NCI-H128 (cell line): ENCODE results near the gene OTOF.

Experiments
- DNase-seq: peaks from one replicate; lab custom pipeline; 2025; ENCODE audit not compliant: unreplicated experiment; lab: John Stamatoyannopoulos, UW

Gene OTOF

DNA sequence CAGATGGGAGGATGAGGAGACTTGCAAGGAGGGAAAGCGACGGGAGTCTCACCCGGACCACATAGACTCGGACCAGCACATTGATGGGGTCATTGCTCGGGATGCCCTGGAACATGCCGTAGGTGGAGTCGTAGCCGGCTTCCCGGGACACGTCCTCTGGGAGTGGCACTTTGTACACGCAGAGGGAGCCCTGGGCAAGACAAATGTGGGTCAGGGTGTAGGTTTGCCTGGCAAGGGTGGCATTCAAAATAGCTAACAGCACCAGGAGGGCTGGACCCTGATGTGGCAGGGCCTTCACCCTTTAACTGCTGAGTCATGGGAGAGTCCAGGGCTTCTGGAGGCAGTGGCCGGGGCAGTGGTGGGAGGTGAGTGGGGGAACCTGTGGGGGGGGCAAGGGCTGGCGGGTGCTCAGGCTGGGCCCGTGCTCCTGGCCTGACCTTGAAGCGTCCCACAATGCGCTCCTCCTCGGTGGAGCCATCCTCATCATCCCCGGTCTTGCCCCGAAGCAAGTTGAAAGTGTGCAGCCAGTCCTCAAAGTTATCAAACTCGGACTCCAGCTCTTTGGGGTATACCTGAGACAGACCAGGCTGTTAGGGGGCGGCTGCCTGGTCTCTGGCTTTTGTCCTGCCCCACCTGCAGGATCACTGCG lies 11.1 kb downstream of the OTOF start:
- no peak for DNase-seq

DNA sequence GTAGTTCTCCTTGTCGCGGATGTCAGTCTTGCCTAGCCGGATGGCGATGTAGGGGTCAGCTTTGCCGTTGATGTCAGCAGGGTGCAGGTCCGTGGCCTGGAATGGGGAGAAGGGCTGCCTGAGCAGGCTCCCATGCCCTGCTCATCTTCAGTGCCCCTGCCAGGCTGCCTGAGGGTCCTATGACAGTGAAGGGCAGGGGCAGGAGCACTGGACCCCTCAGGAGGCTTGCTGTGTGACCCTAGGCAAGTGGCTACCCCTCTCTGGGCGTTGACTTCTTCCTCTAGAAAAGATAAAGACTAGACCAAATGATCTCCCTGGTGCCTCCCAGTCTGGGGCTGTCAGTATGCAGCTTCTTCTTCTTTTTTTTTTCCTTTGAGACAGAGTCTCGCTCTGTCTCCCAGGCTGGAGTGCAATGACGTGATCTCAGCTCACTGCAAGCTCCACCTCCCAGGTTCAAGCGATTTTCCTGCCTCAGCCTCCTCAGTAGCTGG lies 11.9 kb downstream of the OTOF start:
- no peak for DNase-seq

DNA sequence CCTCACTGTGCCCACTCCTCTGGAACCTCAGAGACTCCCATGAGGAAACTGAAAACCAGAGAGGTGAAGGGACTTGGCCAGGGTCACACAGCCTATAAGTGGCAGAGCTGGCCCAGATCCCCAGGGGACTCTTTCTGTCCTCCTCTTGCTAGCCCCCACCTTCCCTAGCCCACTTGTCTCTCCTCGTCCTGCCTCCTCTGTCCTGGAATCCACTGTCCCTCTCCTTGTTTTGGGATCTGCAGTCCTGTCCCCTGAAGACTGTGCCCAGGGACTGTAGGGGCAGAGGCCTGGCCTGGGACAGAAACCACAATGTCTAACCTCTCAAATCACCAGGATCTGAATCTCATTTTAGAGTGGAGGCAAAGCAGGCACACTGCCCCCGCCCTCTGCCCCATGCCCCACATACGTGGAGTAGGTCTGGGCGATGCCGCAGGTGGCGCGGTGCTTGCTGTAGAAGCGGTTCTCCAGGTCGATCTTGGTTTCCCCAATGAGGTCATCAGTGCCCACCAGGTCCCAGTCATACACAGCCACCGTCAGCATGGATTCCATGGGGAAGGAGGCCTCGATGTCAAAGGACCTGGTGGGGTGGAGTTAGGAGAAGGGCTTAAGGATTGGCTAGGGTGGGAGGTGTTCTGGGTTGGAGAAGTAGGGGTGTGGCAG lies 12.5 kb downstream of the OTOF start:
- no peak for DNase-seq

DNA sequence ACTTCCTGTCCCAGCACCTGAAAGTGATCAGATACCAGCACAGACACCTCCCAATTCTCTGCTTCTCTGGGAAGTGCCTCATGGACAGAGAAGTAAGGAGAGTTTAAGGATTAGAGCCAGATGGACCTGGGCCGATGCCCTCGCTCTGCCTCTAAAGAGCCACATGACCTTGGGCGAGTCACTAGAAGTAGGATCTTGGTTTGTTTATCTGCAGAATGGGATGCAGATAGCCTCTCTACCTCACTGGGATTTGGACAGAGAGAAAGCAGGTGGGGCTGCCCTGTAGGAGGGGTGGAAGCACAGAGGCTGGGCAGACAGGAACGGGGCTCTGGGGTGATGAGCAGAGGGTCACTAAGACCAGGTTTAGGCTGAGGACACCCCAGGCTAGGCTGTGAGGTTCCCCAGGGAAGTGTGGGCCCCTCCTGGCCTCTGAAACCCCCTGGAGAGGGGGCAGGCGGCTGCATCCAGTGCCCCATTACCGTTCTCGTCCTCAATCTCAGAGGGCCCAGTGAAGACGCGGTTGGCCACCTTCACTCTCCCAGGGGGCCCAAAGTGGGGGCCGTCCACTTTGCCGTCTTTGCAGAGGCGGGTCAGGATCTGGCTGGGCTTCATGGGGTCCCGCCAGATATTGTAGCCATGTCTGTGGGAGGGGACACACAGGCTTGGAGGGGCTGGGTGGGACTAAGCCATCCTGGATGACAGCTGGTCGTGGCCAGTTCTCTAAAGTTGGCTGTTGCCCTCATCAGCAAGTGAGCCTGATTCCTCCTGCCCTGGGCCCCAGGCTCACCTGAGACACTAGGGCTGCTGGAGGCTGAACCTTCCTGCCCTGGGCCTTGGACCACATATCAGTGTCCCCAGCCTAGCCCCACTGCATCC lies 13.3 kb downstream of the OTOF start:
- no peak for DNase-seq

DNA sequence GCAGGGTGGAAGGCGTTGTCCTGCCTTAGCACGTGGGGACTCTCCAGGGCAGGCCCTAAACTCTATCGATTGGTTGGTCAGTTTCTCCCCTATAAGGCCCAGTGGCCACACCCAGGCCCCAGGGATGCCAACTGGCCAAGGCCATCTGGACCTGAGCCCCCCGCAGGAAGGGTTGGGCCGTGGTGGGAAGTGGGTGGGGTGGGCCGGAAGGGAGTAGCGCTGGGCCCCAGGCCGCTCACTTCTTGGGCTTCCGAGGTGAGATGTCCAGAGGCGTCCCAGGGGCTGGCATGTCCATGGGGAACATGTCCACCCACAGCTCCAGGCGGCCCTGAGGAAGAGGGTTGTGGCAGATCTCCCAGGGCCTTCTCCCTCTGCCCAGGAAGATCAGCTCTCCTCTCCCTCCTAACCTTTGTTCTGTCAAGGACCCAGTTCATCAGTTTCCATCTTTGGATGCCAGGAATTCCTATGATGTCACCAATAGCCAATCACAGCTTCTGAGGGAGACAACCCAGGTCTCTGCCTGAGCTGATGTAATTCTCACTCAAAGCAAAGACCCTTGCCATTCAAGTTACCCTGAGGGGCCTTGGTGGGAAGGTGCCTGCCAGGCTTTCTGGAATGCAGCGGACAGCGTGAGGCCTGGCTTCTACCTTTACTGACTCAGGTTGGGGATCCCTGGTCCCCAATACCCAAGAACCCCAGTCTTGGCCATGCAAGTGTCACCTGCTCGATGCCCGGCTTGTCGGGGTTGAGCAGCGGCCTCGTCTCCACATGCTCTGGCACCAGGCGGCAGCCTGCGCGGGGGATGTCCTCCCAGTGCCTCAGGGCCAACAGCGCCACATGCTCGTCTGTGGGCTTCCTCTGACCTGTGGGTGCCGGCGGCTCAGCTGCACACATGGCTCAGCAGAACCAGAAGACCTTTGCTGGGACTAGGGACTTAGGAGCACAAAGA lies 14.4 kb downstream of the OTOF start:
- no peak for DNase-seq

DNA sequence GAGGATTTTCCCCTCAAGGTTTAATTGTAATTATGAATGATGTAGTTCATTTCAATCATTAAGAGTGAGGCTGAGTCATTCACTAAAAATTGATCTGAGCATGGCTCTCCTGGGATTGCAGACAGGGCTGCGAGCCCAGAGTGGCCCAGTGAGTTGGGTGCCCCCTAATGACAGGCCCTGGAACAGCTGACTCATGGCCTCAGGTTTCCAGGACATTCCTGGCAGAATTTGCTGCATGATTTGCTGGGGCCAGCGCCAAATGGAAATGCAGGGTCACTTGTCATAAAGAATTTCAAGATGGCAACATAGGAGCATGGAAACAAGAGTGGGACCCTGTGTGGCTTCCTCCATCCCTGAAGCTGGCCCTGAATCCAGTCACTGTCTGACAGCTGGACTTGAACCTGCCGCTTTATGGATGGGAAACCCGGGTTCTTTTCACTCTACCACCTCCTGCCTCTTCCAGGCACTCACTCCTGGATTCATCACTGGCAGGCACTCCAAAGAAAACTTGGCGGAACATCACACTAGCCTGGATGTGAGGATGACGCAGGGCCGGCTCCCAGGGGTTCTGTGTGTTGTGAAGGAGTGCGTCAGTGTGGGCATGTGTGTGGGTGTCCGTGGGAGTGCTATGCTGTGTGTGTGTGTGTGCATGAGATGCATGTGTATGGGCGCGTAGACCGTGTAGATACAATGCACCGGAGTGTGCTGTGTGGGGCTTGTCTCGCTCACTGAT lies 15.2 kb downstream of the OTOF start:
- DNase-seq: peak; percentile 9

DNA sequence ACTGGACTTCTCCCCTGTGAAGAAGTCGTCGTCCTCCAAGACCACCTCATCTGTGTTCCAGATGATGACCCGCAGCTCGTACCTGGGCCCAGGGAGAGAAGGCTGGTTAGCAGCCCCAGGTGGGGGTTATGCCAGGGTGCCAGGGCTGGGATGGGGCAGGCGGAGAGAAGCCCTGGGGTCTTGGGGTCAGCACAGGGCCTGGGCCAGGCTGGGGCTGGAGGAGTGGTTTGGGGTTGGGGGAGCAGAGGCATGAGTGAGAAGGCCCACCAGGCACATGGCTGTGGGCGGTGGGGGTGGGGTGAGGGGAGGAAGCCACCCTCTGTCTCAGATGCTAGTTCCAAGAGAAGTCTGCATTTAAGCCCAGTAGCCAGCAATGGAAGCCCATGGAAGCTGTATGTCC lies 15.8 kb downstream of the OTOF start:
- no peak for DNase-seq

DNA sequence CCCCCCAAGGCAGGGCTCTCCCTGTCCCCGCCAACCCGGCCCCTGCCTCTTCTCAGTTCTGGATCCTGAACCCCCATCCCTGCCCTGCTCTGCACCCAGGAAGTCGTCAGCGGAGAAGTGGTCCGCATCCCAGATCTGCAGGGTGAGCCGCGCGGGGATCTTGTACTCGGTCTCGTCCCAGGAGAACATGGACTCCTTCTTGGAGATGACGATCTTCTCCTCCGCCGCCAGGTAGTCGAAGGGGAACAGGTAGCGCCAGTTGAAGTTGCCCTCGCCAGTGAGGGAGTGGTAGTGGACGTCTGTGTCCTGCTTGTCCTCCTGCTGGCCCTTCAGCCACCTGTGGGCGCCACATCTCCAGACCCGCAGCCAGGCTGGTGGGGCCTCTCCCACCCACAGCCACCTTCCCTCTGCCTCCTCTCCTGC lies 16.3 kb downstream of the OTOF start:
- DNase-seq: no peak

DNA sequence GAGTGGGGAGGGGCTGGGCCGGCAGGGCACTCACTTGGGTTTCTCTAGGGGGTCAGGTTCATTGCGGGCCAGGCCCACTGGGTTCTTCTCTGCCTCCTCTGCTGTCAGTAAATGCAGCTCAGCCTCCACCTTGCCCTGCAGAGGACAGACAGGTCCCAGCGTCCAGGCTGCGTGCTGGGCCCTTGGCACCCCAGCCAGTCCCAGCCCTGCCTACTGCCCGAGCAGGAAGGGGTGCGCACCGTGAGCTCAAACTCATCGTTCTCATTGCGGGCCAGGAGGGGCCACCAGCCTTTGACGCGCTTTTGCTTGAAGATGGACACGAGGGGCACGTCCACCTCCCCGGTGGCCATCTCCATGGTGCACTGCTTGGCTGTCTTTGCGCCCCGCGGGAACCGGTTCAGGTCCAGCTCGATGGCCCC lies 17.3 kb downstream of the OTOF start:
- DNase-seq: no peak

DNA sequence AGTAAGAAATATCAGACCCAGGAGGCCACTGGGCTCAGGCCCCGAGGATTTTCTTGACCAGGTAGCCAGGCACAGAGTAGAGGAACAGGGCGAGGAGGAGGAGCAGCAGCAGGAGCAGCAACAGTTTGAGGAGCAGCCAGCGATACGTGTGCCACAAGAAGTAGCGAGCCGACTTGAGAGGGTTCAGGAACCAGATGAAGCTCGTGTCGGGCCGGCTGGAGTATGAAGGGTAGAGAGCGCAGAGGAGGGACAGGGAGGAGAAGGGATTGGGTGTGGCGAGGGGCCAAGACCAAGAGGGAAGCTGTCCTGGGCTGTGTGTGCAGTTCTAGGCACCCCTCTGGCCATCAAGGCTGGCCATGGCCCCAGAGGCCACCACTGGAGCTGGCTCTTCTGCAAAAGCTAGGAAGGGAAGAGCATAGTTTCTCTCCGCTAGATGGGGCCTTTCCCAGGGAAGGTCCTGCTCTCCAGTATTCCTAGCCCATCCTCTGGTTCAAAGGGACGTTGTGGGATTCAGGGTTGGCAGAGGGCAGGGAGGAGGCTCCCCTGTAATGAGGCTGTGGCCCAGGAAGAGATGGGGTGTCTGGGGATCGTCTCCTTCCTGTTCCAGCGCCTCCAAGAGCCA lies 17.8 kb downstream of the OTOF start:
- DNase-seq: no peak

DNA sequence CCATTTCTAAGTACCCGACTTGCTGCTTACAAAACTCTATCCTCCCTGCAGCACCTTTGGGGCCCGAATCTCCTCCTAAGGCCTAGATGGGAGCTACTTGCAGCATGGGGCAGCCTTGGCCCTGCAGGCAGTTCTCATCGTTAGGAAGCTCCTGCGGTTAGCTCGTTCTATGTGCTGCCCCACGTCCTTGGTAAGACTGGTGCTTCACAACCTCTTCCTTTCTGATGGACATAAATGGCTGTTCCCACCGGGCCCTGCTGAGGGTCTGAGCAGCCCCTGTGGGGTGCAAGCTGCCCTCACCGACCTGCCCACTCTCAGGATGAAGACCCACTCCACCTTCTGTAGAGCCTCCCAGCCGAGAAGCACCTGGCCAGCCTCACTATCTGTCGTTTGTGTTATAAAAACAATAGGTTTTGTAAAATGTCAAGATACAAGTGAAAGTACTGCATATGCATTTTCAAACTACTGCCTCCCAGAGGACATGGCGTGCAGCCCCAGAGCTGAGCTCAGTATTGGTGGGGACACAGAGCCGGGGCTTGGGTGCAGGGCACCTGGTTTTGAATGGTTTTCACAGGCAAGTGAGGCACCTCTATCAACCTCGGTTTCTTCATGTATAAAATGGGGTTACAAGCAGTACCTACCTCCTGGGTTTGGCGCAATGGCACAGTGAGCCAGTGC lies 19.4 kb downstream of the OTOF start:
- DNase-seq: no peak

DNA sequence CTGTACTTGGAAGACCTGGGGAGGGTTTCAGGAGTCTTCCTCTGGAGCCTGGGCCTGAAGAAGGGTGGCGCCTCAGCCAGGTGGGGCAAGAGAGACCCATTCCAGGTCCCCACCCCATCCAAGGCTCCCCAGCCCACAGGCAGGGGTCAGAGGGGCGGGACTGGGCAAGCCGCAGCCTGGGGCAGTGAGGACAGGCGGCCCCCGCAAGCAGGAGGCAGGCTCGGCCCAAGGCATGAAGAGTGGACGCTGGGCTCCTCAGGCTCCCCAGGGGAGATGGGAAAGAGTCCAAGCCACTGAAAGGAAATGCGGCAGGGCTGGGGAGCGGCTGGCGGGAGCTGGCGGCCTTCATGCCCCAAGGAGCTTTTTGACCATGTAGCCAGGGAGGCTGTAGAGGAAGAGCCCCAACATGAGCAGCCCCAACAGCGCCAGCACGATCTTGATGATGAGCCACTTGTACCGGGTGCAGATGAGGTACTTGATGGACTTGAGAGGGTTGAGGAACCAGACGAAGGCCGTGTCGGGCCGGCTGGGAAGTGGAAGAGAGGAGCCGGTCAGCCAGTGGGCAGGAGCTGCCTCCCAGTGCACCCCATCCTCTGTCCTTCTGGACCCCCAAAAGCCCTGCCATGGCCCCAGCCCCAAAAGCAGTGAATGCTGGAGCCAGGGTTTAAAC lies 20.1 kb downstream of the OTOF start:
- DNase-seq: no peak

DNA sequence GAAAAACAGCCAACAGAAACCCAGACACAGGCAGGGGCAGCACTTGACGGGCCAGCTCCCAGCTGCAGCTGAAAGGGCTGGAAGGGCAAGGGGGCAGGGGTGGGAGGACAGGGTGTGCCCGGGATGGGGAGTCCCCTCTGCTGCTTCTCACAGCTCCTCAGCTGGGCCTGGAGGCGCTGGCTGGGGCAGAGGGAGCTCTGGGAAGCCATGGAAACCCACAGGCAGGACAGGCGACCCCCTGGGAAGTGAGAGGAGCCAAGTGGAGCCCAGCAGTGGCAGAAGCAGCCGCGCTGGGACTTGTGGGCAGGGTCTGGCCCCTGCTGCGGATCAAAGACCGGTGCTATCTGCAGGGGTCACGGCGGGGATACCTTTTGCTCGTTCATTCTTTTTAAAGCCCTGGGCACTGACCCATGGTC lies 20.7 kb downstream of the OTOF start:
- no peak for DNase-seq

DNA sequence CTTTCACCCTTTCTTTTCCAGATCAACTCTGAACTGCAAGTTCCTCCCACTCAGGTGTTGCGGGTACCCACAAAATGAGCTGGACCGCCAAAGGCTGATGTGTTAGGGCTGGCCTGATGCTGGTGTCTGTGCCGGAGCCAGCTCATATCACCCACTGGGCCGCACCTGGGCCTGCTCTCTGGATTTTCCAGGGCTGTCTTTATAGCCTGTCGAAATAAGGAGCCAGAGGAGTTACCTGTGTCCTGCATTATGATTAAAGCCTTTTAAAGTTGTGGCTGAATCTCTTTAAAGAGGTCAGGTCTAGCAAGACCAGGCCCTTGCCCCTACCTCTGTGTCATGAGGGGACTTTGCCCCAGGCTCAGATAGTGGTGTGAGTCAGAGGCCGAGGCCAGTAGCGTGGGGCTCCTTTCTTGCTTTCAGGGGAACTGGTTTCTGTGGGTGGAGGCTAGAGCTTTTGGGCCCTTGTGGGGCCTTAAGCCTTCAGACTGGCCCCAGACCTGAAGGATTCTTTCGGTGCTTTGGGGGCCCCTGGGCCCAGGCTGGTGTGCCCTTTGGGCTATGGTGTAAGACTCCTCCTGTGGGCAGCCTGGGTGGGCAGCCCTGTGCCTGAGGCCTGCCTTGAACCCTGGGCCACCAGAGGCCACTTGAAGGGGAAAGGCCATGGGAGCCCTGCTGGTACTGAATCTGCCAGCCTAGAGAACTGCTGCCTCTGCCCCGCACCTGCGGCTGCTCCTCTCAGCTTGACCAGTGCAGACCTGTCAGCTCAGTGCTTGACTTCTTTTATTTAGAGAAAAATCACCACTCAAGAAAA lies 21.3 kb downstream of the OTOF start:
- DNase-seq: no peak

DNA sequence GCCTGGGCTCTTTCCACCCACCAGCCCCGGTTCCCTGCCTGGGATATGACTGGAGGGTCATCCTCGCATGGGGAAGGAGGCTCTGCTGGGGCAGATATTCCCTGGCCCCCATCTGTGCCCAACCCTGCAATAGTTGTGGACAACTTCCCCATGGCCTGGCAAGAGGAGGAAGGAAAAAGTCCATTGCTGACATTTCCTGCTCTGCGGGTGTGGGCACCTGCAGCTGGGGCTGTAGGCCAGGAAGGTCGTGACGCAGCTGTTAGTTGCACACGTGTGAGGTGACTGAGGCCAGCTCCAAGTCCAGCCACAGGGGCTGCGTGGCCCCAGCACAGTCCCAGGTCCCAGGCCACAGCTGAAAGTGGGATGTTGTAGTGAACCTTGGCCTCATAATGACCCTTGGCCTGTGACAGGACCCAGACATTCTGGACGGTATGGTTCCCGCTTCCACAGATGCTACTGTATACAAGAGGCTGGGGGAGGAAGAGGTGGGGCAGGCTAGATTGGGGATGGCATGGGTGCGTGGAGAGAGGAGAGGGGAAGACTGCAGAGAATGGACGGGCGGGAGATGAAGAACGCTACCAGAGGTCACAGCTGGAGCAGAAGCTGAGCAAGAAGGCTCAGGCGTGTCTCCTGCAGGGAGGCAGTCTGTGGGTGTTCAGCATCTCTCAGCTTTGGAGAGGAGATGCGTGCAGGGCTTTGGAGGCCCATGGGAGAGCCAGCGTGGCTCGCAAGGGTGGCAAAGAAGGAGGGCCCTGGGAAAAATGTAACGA lies 22.1 kb downstream of the OTOF start:
- DNase-seq: no peak

DNA sequence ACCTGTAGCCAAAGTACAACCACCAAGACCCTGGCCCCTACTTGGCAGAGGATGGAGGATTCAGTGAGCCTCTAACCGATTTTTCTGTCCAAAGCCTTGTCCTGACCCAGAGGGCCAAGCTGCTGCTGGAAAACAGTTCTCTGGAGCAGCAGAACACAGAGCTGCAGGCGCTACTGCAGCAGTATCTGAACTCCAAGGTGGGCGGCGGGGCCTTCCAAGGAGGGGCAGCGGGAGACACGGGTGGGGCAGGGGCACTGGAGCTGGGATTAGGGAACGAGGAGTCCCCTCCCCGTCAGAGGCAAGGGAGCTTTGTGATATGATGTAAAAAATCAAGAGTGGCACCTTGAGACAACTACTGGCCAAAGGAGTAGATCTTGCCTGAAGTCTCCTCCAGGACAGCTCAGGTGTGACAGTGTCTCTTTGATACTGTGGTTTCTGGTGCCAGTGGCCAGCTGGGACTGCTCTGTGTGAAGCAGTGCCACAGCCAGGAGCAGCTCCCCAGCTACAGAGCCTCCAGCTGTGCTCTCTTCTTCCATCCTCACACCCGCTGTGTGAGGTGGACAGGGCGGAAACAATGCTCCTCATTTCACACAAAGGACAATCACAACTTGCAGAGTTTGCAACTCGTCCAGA lies 22.8 kb downstream of the OTOF start:
- DNase-seq: no peak
